ENCODE data around the gene INHBA. TPM values are rescaled to one million over a fixed set of nuclear protein-coding genes. Genes with fewer than 3 reads are reported as not detected.

The INHBA gene
- total RNA-seq (2014; rRNA removed; shearing (Covaris generic)), result 0.94 and 1.0 TPM in 2 replicates
- polyA plus RNA-seq (2016; fragmentation: Nextera tagmentation; extraction: Ambion mirVana), result 1.0 and 1.3 TPM in 2 replicates
- long read RNA-seq, result 0 reads

GRCh38 chr7:41702635-41703371 lies at the start of gene INHBA:
Gene INHBA (minus strand): TSS chr7:41703090. CDS start chr7:41700374, 2,716 bp downstream.
- Histone ChIP-seq H3K4me1 (ENCODE audit: insufficient read depth) (peaks cover 65% of the 10 kb centered on the region), H3F3A (replicated peaks; ENCODE audit: low read depth) (peaks cover 7% of the 10 kb centered on the region; the same call in 1 of the 2 replicates), H3K4me2 (peak within 1 kb of the TSS; percentile 91), H3K9me2 (ENCODE audit: insufficient read depth) (no peaks in the 10 kb centered on the region), H3K27ac (ENCODE audit: low read depth) (no peak within 1 kb of the TSS), H3K27me3 (ENCODE audit: insufficient read depth) (peaks cover 29% of the 10 kb centered on the region), H2AFZ (0 out of 2 replicates have a peak within 1 kb of the TSS, but pooled peaks have one; percentile 4), H4K20me1 (replicated peaks; ENCODE audit: insufficient read depth) (no peaks in the 10 kb centered on the region), H3K4me3 (no peak within 1 kb of the TSS), H3K79me2 (replicated peaks; ENCODE audit: insufficient read depth) (0 out of 2 replicates have a peak, but pooled peaks cover 4% of the 10 kb centered on the region), H3K36me3 (ENCODE audit: insufficient read depth) (no peaks in the 10 kb centered on the region)
- H3K9me3 Mint-ChIP-seq, result no peaks in the 10 kb centered on the region
- H3K36me3 Mint-ChIP-seq (ENCODE audit: low read depth), result no peaks in the 10 kb centered on the region
- H3K4me1 Mint-ChIP-seq, result peaks cover 71% of the 10 kb centered on the region
- H3K4me3 Mint-ChIP-seq, result peak within 1 kb of the TSS; percentile 78; the same call in 2 of the 3 replicates
- H3K27me3 Mint-ChIP-seq (ENCODE audit: insufficient read depth, low read depth, poor library complexity), result peaks cover 28% of the 10 kb centered on the region
- ATAC-seq, result no peak
- DNase-seq (ENCODE audit: low spot score), result no peak
- TF ChIP-seq NANOG (IDR thresholded peaks at IDR 0.05; ENCODE audit: borderline replicate concordance) (no peak), JUNB (IDR thresholded peaks at IDR 0.05; ENCODE audit: unreplicated experiment) (no peak)
- H3K27ac Mint-ChIP-seq, result no peak within 1 kb of the TSS

- Mint-ChIP-seq H3K9me3 (peaks cover 67% of the 10 kb centered on the region), H3K4me1 (no peaks in the 10 kb centered on the region), H3K36me3 (ENCODE audit: low read depth) (peaks cover 33% of the 10 kb centered on the region; the same call in 2 of the 3 replicates), H3K27ac (no peak overlapping the region), H3K4me3 (no peak overlapping the region), H3K27me3 (ENCODE audit: insufficient read depth, low read depth, poor library complexity) (peaks cover 2% of the 10 kb centered on the region)
- Histone ChIP-seq H3K9me2 (ENCODE audit: insufficient read depth) (peaks cover 11% of the 10 kb centered on the region; the same call in 1 of the 2 replicates), H3K36me3 (ENCODE audit: insufficient read depth) (peaks cover 27% of the 10 kb centered on the region), H3F3A (replicated peaks; ENCODE audit: low read depth) (no peaks in the 10 kb centered on the region), H3K79me2 (replicated peaks; ENCODE audit: insufficient read depth) (no peaks in the 10 kb centered on the region), H3K27me3 (ENCODE audit: insufficient read depth) (no peaks in the 10 kb centered on the region), H3K4me3 (no peak overlapping the region), H3K4me1 (ENCODE audit: insufficient read depth) (no peaks in the 10 kb centered on the region), H3K27ac (ENCODE audit: low read depth) (no peak overlapping the region), H4K20me1 (replicated peaks; ENCODE audit: insufficient read depth) (no peaks in the 10 kb centered on the region), H2AFZ (no peak overlapping the region), H3K4me2 (no peak overlapping the region)
- no peak for ATAC-seq
- no peak for DNase-seq (ENCODE audit: low spot score)
- TF ChIP-seq POLR2AphosphoS5 (IDR thresholded peaks at IDR 0.05; ENCODE audit: low read depth) (no peak), CTCF (conservative IDR thresholded peaks at IDR 0.05; ENCODE audit: low read depth in 2 of 2) (no peak), REST (IDR thresholded peaks at IDR 0.05; ENCODE audit: unreplicated experiment) (no peak), STAT1 (IDR thresholded peaks at IDR 0.05; ENCODE audit: unreplicated experiment) (no peak), EZH2 (IDR thresholded peaks at IDR 0.05; ENCODE audit: low read depth, unreplicated experiment) (no peak), NANOG (IDR thresholded peaks at IDR 0.05; ENCODE audit: borderline replicate concordance) (no peak), CREB1 (CRISPR knock-in tag; IDR thresholded peaks at IDR 0.05; ENCODE audit: low read depth) (no peak), ZNF331 (CRISPR knock-in tag; IDR thresholded peaks at IDR 0.05; ENCODE audit: low read depth) (no peak), JUNB (IDR thresholded peaks at IDR 0.05; ENCODE audit: unreplicated experiment) (no peak)
Measured at GRCh38 chr7:41752615-41753014, 49.7 kb upstream of the INHBA start.
